Measurements from ENCODE around the gene RPSA.
A peak's percentile ranks its signal among the peaks of the same experiment; 100 is the strongest.
"Not testable (repeated sequence)": the region's sequence is repeated elsewhere in the genome, so short reads cannot be mapped to it uniquely, and the experiment has no call there.

The RPSA gene

GRCh38 chr3:39390181-39390580 lies 16.3 kb upstream of the RPSA start:
- DNase-seq: no peak

GRCh38 chr3:39396690-39397089 lies 9.8 kb upstream of the RPSA start:
- DNase-seq: no peak

GRCh38 chr3:39398700-39399099 lies 7.8 kb upstream of the RPSA start:
- no peak for DNase-seq

- DNase-seq: no peak
These were observed 4.5 kb upstream of the RPSA start for GRCh38 chr3:39401983-39402382.

- DNase-seq: no peak
These were observed 1.4 kb upstream of the RPSA start for GRCh38 chr3:39404943-39405686.

GRCh38 chr3:39405687-39406367 lies 693 bp upstream of the RPSA start:
- no peak for DNase-seq

- no peak for DNase-seq
These were observed 724 bp downstream of the RPSA start for GRCh38 chr3:39407259-39407629.

- no peak for DNase-seq
These were observed 1.4 kb downstream of the RPSA start for GRCh38 chr3:39407773-39408492.

GRCh38 chr3:39408493-39409372 lies 2.2 kb downstream of the RPSA start:
- peak; percentile 9 to 48 for DNase-seq

GRCh38 chr3:39409514-39410136 lies 3.1 kb downstream of the RPSA start:
- DNase-seq: no peak

- DNase-seq: no peak
These were observed 4.4 kb downstream of the RPSA start for GRCh38 chr3:39410893-39411292.

GRCh38 chr3:39412668-39413260 lies 6.2 kb downstream of the RPSA start:
- no peak for DNase-seq

- no peak for DNase-seq
These were observed 7.3 kb downstream of the RPSA start for GRCh38 chr3:39413691-39414420.

GRCh38 chr3:39414421-39414907 lies 7.9 kb downstream of the RPSA start:
- DNase-seq: no peak

- DNase-seq: not testable (repeated sequence)
These were observed 8.8 kb downstream of the RPSA start for GRCh38 chr3:39415302-39415701.

- no peak for DNase-seq
These were observed 9.5 kb downstream of the RPSA start for GRCh38 chr3:39415983-39416382.

- DNase-seq: not testable (repeated sequence)
These were observed 10.5 kb downstream of the RPSA start for GRCh38 chr3:39416998-39417397.

- not testable (repeated sequence) for DNase-seq
These were observed 12.2 kb downstream of the RPSA start for GRCh38 chr3:39418556-39419225.

GRCh38 chr3:39419742-39420315 lies 13.3 kb downstream of the RPSA start:
- no peak for DNase-seq

- DNase-seq: no peak
These were observed 14.0 kb downstream of the RPSA start for GRCh38 chr3:39420543-39420942.

All from CD4-positive, alpha-beta T cell treated with Interleukin-1 beta for 1 hour (primary cell).